Measurements from ENCODE around the gene IWS1.

Gene IWS1

DNA sequence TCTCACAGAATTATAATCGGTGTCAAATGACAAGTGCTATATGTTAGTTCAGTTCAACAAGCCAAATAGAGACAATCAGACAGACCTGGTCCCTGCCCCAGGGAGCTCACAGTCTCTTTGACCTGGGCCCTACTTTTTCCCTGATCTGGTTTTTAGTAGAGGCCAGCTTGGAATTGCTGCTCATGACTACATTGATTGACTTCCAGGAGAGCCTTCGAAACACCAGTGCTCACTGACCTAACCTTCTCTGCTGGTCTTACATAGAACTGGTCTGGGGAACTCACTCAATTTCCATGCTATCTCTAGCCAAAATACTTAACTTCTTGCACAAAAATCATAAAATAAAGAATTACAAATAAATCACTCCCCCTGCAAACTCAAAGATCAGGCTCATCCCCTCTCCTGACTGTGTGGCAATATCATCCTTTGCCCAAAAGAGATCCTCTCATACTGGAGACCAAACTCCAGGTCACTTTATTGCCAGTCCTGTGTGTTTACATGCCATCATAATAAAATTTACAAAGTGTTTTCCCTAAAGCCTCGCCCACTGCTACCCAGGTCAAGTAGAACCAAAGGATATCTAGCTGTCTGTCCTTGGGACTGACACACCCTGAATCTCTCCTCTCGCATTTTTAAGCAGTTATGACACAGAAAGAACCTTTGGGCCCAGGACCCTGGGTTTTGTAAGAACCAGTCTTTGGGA lies 54.9 kb downstream of the IWS1 start:
- TF ChIP-seq, protein P1, sequence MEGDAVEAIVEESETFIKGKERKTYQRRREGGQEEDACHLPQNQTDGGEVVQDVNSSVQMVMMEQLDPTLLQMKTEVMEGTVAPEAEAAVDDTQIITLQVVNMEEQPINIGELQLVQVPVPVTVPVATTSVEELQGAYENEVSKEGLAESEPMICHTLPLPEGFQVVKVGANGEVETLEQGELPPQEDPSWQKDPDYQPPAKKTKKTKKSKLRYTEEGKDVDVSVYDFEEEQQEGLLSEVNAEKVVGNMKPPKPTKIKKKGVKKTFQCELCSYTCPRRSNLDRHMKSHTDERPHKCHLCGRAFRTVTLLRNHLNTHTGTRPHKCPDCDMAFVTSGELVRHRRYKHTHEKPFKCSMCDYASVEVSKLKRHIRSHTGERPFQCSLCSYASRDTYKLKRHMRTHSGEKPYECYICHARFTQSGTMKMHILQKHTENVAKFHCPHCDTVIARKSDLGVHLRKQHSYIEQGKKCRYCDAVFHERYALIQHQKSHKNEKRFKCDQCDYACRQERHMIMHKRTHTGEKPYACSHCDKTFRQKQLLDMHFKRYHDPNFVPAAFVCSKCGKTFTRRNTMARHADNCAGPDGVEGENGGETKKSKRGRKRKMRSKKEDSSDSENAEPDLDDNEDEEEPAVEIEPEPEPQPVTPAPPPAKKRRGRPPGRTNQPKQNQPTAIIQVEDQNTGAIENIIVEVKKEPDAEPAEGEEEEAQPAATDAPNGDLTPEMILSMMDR (IDR thresholded peaks at IDR 0.05; ENCODE audit: insufficient read depth, low read length, poor library complexity, severe bottlenecking) = no peak
- Histone ChIP-seq H3K36me3 (ENCODE audit: control insufficient read depth, insufficient read depth, low read length) (no peaks in the 10 kb centered on the region), H3K27me3 (replicated peaks; ENCODE audit: control insufficient read depth, insufficient read depth, low read length) (no peaks in the 10 kb centered on the region), H3K4me3 (replicated peaks; ENCODE audit: low read depth, low read length) (no peak overlapping the region)
- DNase-seq (ENCODE audit: extremely low read depth, insufficient read length) = no peak

- no peak overlapping the region for H3K4me3 ChIP-seq (replicated peaks; ENCODE audit: low read depth, low read length)
- H3K36me3 ChIP-seq (ENCODE audit: control insufficient read depth, insufficient read depth, low read length) = no peaks in the 10 kb centered on the region
- TF ChIP-seq, protein P1 (IDR thresholded peaks at IDR 0.05; ENCODE audit: insufficient read depth, low read length, poor library complexity, severe bottlenecking) = no peak
- DNase-seq (ENCODE audit: extremely low read depth, insufficient read length) = no peak
- H3K27me3 ChIP-seq (replicated peaks; ENCODE audit: control insufficient read depth, insufficient read depth, low read length) = no peaks in the 10 kb centered on the region
These were observed 56.3 kb downstream of the IWS1 start for GRCh38 chr2:127469974-127470373.

DNA sequence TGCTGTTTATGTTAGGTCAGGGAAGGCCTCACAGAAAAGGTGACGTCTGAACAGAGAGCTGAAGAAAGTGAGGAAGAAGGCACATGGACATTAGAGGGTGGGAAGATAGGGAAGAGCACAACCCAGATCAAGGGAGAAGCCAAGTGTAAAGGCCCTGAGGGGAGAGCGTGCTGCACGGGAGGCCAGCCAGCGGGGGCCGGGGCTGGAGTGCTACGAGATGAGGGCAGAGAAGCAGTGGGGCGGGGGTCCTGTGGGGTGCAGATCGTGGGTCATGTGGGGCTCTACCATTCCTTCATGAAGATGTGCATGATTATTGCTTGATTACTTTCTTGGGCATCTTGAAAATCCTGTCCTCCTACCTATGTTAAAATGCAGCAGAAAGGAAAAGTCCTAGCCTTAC lies 57.2 kb downstream of the IWS1 start:
- H3K4me3 ChIP-seq (replicated peaks; ENCODE audit: low read depth, low read length) = no peak overlapping the region
- H3K36me3 ChIP-seq (ENCODE audit: control insufficient read depth, insufficient read depth, low read length) = no peaks in the 10 kb centered on the region

GRCh38 chr2:127465258-127465657 lies 61.0 kb downstream of the IWS1 start:
- no peaks in the 10 kb centered on the region for H3K27me3 ChIP-seq (replicated peaks; ENCODE audit: control insufficient read depth, insufficient read depth, low read length)
- TF ChIP-seq, protein P1 (IDR thresholded peaks at IDR 0.05; ENCODE audit: insufficient read depth, low read length, poor library complexity, severe bottlenecking) = no peak
- DNase-seq (ENCODE audit: extremely low read depth, insufficient read length) = no peak
- H3K4me3 ChIP-seq (replicated peaks; ENCODE audit: low read depth, low read length) = no peak overlapping the region
- no peaks in the 10 kb centered on the region for H3K36me3 ChIP-seq (ENCODE audit: control insufficient read depth, insufficient read depth, low read length)

More for the DNA sequence above, 57.2 kb downstream of the IWS1 start:
- DNase-seq (ENCODE audit: extremely low read depth, insufficient read length) = no peak
- no peaks in the 10 kb centered on the region for H3K27me3 ChIP-seq (replicated peaks; ENCODE audit: control insufficient read depth, insufficient read depth, low read length)
- TF ChIP-seq, protein P1 (IDR thresholded peaks at IDR 0.05; ENCODE audit: insufficient read depth, low read length, poor library complexity, severe bottlenecking) = no peak

DNA sequence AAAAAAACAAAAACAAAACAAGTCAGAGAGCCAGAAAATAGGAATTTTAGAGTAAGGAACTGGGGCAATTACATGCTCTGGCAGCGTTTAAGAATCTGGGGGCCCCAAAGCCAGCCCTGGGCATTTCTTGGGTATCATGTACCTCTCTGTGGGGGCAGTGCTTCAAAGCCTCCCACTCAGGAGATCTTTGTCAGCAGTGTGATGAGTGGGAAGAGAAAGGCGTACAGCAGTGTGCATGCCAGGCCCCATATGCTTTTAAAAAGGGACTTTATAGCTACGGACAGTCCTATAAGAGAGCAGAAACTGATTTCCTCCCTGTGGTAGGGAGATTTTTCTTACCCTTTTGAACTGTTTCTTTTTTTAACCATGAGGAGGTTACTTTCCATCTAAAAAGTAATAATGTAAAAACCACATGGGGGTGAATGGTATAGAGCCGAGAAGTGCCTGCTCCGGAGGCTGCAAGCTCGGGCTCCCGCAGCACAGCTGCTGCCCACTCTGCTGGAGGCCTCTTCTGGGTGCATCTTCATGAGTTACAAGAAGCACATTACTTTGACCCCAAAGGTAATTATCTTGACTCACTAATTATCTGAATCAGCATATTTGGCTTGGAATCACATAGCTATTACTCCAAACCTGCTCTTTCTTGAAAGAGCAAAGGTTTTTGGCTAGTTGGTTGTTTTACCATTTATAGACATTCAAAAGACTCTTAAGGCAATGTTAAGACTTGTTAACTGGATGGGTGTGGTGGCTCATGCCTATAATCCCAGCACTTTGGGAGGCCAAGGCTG lies 61.6 kb downstream of the IWS1 start:
- TF ChIP-seq, protein P1 (IDR thresholded peaks at IDR 0.05; ENCODE audit: insufficient read depth, low read length, poor library complexity, severe bottlenecking) = no peak
- DNase-seq (ENCODE audit: extremely low read depth, insufficient read length) = no peak
- H3K4me3 ChIP-seq (replicated peaks; ENCODE audit: low read depth, low read length) = no peak overlapping the region
- no peaks in the 10 kb centered on the region for H3K36me3 ChIP-seq (ENCODE audit: control insufficient read depth, insufficient read depth, low read length)
- H3K27me3 ChIP-seq (replicated peaks; ENCODE audit: control insufficient read depth, insufficient read depth, low read length) = no peaks in the 10 kb centered on the region

Measured in GM06990 (cell line).